ENCODE measurements around the gene IFNG-AS1.

Gene IFNG-AS1

GRCh38 chr12:67989184-67989920 lies at the start of gene IFNG-AS1:
IFNG-AS1 (plus strand) TSS chr12:67989447.
- DNase-seq (ENCODE audit: low read depth in 1 of 2, low spot score in 1 of 2) = no peak

GRCh38 chr12:67939611-67940010 lies 49.6 kb upstream of the IFNG-AS1 start:
- no peak for DNase-seq (ENCODE audit: low read depth in 1 of 2, low spot score in 1 of 2)

GRCh38 chr12:67940780-67941243 lies 48.4 kb upstream of the IFNG-AS1 start:
- no peak for DNase-seq (ENCODE audit: low read depth in 1 of 2, low spot score in 1 of 2)

- DNase-seq (ENCODE audit: low read depth in 1 of 2, low spot score in 1 of 2) = no peak
Measured at GRCh38 chr12:67942724-67943123, 46.5 kb upstream of the IFNG-AS1 start.

GRCh38 chr12:67943141-67943892 lies 45.9 kb upstream of the IFNG-AS1 start:
- peak; percentile 16 to 19 for DNase-seq (ENCODE audit: low read depth in 1 of 2, low spot score in 1 of 2)

- no peak for DNase-seq (ENCODE audit: low read depth in 1 of 2, low spot score in 1 of 2)
Measured at GRCh38 chr12:67944093-67944492, 45.2 kb upstream of the IFNG-AS1 start.

- no peak for DNase-seq (ENCODE audit: low read depth in 1 of 2, low spot score in 1 of 2)
Measured at GRCh38 chr12:67952787-67953186, 36.5 kb upstream of the IFNG-AS1 start.

GRCh38 chr12:67957383-67957782 lies 31.9 kb upstream of the IFNG-AS1 start:
- no peak for DNase-seq (ENCODE audit: low read depth in 1 of 2, low spot score in 1 of 2)

- no peak for DNase-seq (ENCODE audit: low read depth in 1 of 2, low spot score in 1 of 2)
Measured at GRCh38 chr12:67958187-67958586, 31.1 kb upstream of the IFNG-AS1 start.

GRCh38 chr12:67964456-67964855 lies 24.8 kb upstream of the IFNG-AS1 start:
- DNase-seq (ENCODE audit: low read depth in 1 of 2, low spot score in 1 of 2) = no peak

- no peak for DNase-seq (ENCODE audit: low read depth in 1 of 2, low spot score in 1 of 2)
Measured at GRCh38 chr12:67966560-67966959, 22.7 kb upstream of the IFNG-AS1 start.

GRCh38 chr12:67968321-67968720 lies 20.9 kb upstream of the IFNG-AS1 start:
- no peak for DNase-seq (ENCODE audit: low read depth in 1 of 2, low spot score in 1 of 2)

GRCh38 chr12:67968725-67969124 lies 20.5 kb upstream of the IFNG-AS1 start:
- DNase-seq (ENCODE audit: low read depth in 1 of 2, low spot score in 1 of 2) = no peak

GRCh38 chr12:67969134-67969802 lies 20.0 kb upstream of the IFNG-AS1 start:
- DNase-seq (ENCODE audit: low read depth in 1 of 2, low spot score in 1 of 2) = no peak

GRCh38 chr12:67977668-67978067 lies 11.6 kb upstream of the IFNG-AS1 start:
- DNase-seq (ENCODE audit: low read depth in 1 of 2, low spot score in 1 of 2) = no peak

- DNase-seq (ENCODE audit: low read depth in 1 of 2, low spot score in 1 of 2) = no peak
Measured at GRCh38 chr12:67980391-67980790, 8.9 kb upstream of the IFNG-AS1 start.

GRCh38 chr12:67981287-67982162 lies 7.7 kb upstream of the IFNG-AS1 start:
- no peak for DNase-seq (ENCODE audit: low read depth in 1 of 2, low spot score in 1 of 2)

- DNase-seq (ENCODE audit: low read depth in 1 of 2, low spot score in 1 of 2) = no peak
Measured at GRCh38 chr12:67982164-67982563, 7.1 kb upstream of the IFNG-AS1 start.

GRCh38 chr12:67986632-67987031 lies 2.6 kb upstream of the IFNG-AS1 start:
- no peak for DNase-seq (ENCODE audit: low read depth in 1 of 2, low spot score in 1 of 2)

- DNase-seq (ENCODE audit: low read depth in 1 of 2, low spot score in 1 of 2) = no peak
Measured at GRCh38 chr12:67988601-67989021, 636 bp upstream of the IFNG-AS1 start.

- DNase-seq (ENCODE audit: low read depth in 1 of 2, low spot score in 1 of 2) = peak in 1 of 2 donors; percentile 32
Measured at GRCh38 chr12:67991158-67991557, 1.9 kb downstream of the IFNG-AS1 start.

All from activated T-helper 1 cell treated with anti-CD3 and anti-CD28 coated beads, Interleukin-2, amount 50 U/mL, for 16 hours (primary cell).